GM23248 (cell line): ENCODE measurements around the gene CDK5RAP3. TPM values are rescaled to one million over a fixed set of nuclear protein-coding genes. Genes with fewer than 3 reads are reported as not detected.
A peak's percentile ranks its signal among the peaks of the same experiment; 100 is the strongest.

Experiments
- DNase-seq: peaks from one replicate; pipeline ENCODE4 v3.0.0-alpha.2; 2015
- H2AFZ ChIP-seq: fragments of 200-600 bp; sonication (generic); 2 replicates; pipeline ENCODE4 v1.6.1; 2016; ENCODE audit warnings: antibody characterized with exemption
- H3F3A ChIP-seq: fragments of 200-600 bp; sonication (generic); 2 replicates; pipeline ENCODE4 v1.6.1; 2016; ENCODE audit warnings: mild to moderate bottlenecking, antibody characterized with exemption, mixed run types; ENCODE audit not compliant: insufficient read depth
- H3K27ac ChIP-seq: fragments of 200-600 bp; sonication (generic); 2 replicates; pipeline ENCODE4 v1.5.1; 2016; ENCODE audit warnings: mild to moderate bottlenecking
- H3K27me3 ChIP-seq: fragments of 200-600 bp; sonication (generic); replicated peaks from 2 replicates; pipeline ENCODE4 v1.6.1; 2016; ENCODE audit warnings: mild to moderate bottlenecking; ENCODE audit not compliant: insufficient read depth
- H3K36me3 ChIP-seq: fragments of 200-600 bp; sonication (generic); 2 replicates; pipeline ENCODE4 v1.6.1; 2016; ENCODE audit warnings: low read depth, mild to moderate bottlenecking
- H3K4me1 ChIP-seq: fragments of 200-600 bp; sonication (generic); 2 replicates; pipeline ENCODE4 v1.6.1; 2016; ENCODE audit warnings: mild to moderate bottlenecking; ENCODE audit not compliant: insufficient read depth
- H3K4me2 ChIP-seq: fragments of 200-600 bp; sonication (generic); one replicate; pipeline ENCODE4 v1.6.1; 2016; ENCODE audit warnings: mild to moderate bottlenecking; ENCODE audit not compliant: unreplicated experiment
- H3K4me3 ChIP-seq: fragments of 200-600 bp; sonication (generic); 2 replicates; pipeline ENCODE4 v1.5.1; 2016; ENCODE audit warnings: mild to moderate bottlenecking
- H3K79me2 ChIP-seq: fragments of 200-600 bp; sonication (generic); 2 replicates; pipeline ENCODE4 v1.6.1; 2016; ENCODE audit warnings: mild to moderate bottlenecking; ENCODE audit not compliant: insufficient read depth
- H3K9ac ChIP-seq: fragments of 200-600 bp; sonication (generic); 2 replicates; pipeline ENCODE4 v1.6.1; 2016; ENCODE audit warnings: mild to moderate bottlenecking
- H3K9me2 ChIP-seq: fragments of 200-600 bp; sonication (generic); 2 replicates; pipeline ENCODE4 v1.6.1; 2016; ENCODE audit warnings: mixed run types, mild to moderate bottlenecking, moderate library complexity; ENCODE audit not compliant: insufficient read depth
- H3K9me3 ChIP-seq: fragments of 200-600 bp; sonication (generic); one replicate; pipeline ENCODE4 v1.6.1; 2017; ENCODE audit warnings: low read depth
- H4K20me1 ChIP-seq: fragments of 200-600 bp; sonication (generic); 2 replicates; pipeline ENCODE4 v1.6.0; 2016; ENCODE audit not compliant: insufficient read depth
- EZH2 ChIP-seq: fragments of 200-600 bp; sonication (generic); IDR thresholded peaks from 2 replicates; pipeline ENCODE4 v1.6.1; 2018; ENCODE audit warnings: antibody characterized with exemption, mild to moderate bottlenecking; ENCODE audit not compliant: insufficient read depth, poor library complexity, severe bottlenecking
- EZH2phosphoT487 ChIP-seq: fragments of 200-600 bp; sonication (generic); IDR thresholded peaks from 2 replicates; pipeline ENCODE4 v1.6.1; 2018; ENCODE audit warnings: antibody characterized with exemption, moderate library complexity, mild to moderate bottlenecking, low read depth; ENCODE audit not compliant: insufficient read depth
- WGBS, 2 experiments: methylation state at CpG; one replicate each; pipeline ENCODE4 v1.1.6; 2015 to 2017; ENCODE audit warnings: low lambda C conversion rate in 2 of 2, low coverage in 1 of 2; ENCODE audit errors: missing lambda C conversion rate in 2 of 2; 5-methylcytosine and 5-hydroxymethylcytosine counted together
- in situ Hi-C: fragments of 300-500 bp; cut with MboI; formaldehyde crosslinking; loops from 2 replicates; pipeline ENCODE4 v1.15.0; 2020
- polyA plus RNA-seq: library from polyadenylated mRNA; unstranded; fragments of >200 nt; fragmentation: Nextera tagmentation; extraction: Ambion mirVana; gene quantifications from 2 replicates; pipeline ENCODE4 v1.2.1, GENCODE V29; 2016
- total RNA-seq: library from RNA; depleted of rRNA; stranded (reverse); fragments of >200 nt; shearing (Covaris generic); gene quantifications from 2 replicates; pipeline ENCODE4 v1.2.3, GENCODE V29; 2014

CDK5RAP3 gene
- total and polyA plus RNA-seq, 2 experiments from 2014 or later = 61.7 to 92.2 TPM

DNA sequence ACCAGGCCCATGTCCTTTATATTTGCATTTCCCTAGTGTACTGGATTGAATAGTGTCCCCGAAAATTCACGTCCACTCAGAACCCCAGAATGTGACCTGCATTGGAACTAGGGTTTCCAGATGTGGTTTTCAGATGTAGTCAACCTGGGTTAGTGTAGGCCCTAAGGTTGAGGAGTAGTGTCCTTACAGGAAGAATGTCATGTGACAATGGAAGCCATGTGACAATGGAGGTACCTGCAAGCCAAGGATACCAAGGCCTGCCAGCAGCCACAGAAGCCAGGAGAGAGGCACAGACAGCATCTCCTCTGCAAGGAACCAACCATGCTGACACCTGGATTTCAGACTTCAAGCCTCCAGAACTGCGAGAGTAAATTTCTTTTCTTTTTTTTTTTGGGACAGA is 8.0 kb upstream of the CDK5RAP3 start:
- Histone ChIP-seq H3K4me3 (no peak overlapping the region), H3K79me2 (no peaks in the 10 kb centered on the region), H4K20me1 (no peaks in the 10 kb centered on the region), H3K36me3 (no peaks in the 10 kb centered on the region), H2AFZ (no peak overlapping the region), H3F3A (peaks cover 10% of the 10 kb centered on the region; the same call in 1 of the 2 replicates), H3K4me2 (no peak overlapping the region), H3K9ac (no peak overlapping the region), H3K9me3 (no peaks in the 10 kb centered on the region), H3K27me3 (no peaks in the 10 kb centered on the region), H3K27ac (no peak overlapping the region), H3K9me2 (no peaks in the 10 kb centered on the region), H3K4me1 (peaks cover 12% of the 10 kb centered on the region)
- WGBS, 2 experiments = 81 to 88% methylated on average over 3 of the region's 3 CpGs
- in situ Hi-C loops = no loop called here
- no peak for DNase-seq
- TF ChIP-seq EZH2 (no peak), EZH2phosphoT487 (no peak)

DNA sequence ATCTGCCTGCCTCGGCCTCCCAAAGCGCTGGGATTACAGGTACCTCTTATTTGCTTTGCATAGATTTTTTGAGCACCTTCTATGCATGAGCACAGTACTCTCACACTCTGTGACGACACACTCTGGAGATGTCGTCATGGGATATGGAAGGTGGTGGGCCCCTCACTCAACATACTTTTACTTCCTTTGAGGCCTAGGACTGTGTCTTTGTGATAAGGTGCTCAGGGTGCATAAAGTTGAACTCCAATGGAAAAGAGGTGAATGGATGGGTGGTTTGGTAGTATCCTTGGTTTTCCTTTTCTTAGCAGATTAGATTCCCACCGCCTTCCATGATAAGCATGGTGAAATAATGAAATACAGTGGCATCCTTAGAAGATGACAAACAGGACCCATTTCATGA is 6.1 kb upstream of the CDK5RAP3 start:
- Histone ChIP-seq H3F3A (peaks cover 15% of the 10 kb centered on the region; the same call in 1 of the 2 replicates), H2AFZ (no peak overlapping the region), H3K9ac (no peak overlapping the region), H3K9me2 (no peaks in the 10 kb centered on the region), H3K9me3 (no peaks in the 10 kb centered on the region), H3K4me1 (peaks cover 19% of the 10 kb centered on the region), H3K27ac (no peak overlapping the region), H3K4me2 (no peak overlapping the region), H3K36me3 (no peaks in the 10 kb centered on the region), H3K79me2 (no peaks in the 10 kb centered on the region), H3K27me3 (no peaks in the 10 kb centered on the region), H3K4me3 (no peak overlapping the region), H4K20me1 (no peaks in the 10 kb centered on the region)
- no peak for DNase-seq
- WGBS, 2 experiments = 83 to 84% methylated on average over 5 of the region's 5 CpGs
- in situ Hi-C loops = no loop called here
- TF ChIP-seq EZH2phosphoT487 (no peak), EZH2 (no peak)

DNA sequence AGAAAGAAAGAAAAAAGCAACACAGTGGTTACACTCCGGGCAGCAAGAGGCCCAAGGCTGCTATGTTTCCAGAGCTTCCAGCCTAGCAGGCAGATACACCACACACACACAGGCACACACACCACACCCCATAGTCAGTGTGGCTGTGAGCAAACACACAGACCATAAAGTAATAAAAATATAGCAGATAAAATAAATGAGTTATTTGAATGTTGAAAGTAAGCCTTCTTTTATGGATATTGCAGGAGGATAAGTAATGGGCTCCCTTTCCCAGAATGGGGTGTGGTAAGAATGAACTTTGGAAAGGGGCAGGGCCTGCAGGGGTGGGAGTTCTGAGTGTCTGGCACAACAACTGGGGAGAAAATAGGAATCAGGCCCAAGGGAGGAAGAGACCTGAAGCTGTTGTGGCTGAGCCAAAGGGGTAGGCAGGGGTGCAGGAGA is 4.8 kb upstream of the CDK5RAP3 start:
- peaks cover 19% of the 10 kb centered on the region for H3K4me1 ChIP-seq
- no peaks in the 10 kb centered on the region for H3K9me3 ChIP-seq
- H3K4me3 ChIP-seq = no peak overlapping the region
- H3K4me2 ChIP-seq = no peak overlapping the region
- in situ Hi-C loops = no loop called here
- no peaks in the 10 kb centered on the region for H4K20me1 ChIP-seq
- H3K9me2 ChIP-seq = no peaks in the 10 kb centered on the region
- peak; percentile 13 for DNase-seq
- H3F3A ChIP-seq = peaks cover 15% of the 10 kb centered on the region; the same call in 1 of the 2 replicates
- no peak overlapping the region for H3K9ac ChIP-seq
- H3K36me3 ChIP-seq = no peaks in the 10 kb centered on the region
- 11 to 25% methylated on average over 1 of the region's 1 CpG for WGBS, 2 experiments
- H3K27ac ChIP-seq = no peak overlapping the region
- no peak for TF ChIP-seq EZH2phosphoT487
- no peak for TF ChIP-seq EZH2
- H3K27me3 ChIP-seq = no peaks in the 10 kb centered on the region
- no peak overlapping the region for H2AFZ ChIP-seq
- no peaks in the 10 kb centered on the region for H3K79me2 ChIP-seq

DNA sequence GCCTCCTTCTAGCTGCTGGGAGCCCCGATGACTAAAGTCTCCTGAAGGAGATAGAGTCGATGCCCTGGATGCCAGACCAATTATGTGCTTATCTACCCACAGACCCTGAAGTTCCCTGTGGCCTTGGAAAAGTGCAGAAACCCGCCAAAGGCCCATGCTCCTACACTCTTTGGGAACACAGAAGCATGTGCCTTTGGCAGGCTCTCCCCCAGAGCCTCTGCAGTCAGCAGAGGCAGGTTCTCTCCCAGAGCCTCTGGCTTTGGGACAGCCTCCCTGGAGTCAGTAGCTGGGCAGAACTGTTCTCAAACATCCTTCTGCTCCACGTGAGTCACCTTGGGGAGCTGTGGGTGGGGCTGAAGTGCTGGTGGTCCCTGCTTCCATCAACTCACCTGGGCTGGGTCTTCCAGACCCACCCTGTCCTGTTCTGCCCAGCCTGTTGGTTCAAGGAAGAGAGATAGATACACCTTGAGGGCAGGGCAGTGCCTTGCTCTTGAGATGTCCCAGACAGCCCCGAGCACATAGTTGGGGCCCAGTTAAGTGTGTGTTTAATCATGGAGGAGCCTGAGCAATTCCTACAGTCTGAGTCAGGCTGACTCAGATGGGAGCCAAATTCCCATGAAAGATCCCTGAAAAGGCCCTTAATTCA is 3.2 kb upstream of the CDK5RAP3 start:
- in situ Hi-C loops = no loop called here
- peak overlapping the region; percentile 77 for H2AFZ ChIP-seq
- H4K20me1 ChIP-seq = no peaks in the 10 kb centered on the region
- H3K4me2 ChIP-seq = peak overlapping the region; percentile 29
- peaks cover 27% of the 10 kb centered on the region for H3K4me1 ChIP-seq
- no peaks in the 10 kb centered on the region for H3K27me3 ChIP-seq
- H3F3A ChIP-seq = peaks cover 15% of the 10 kb centered on the region; the same call in 1 of the 2 replicates
- H3K9me2 ChIP-seq = no peaks in the 10 kb centered on the region
- H3K9me3 ChIP-seq = no peaks in the 10 kb centered on the region
- TF ChIP-seq EZH2phosphoT487 (no peak), EZH2 (no peak)
- H3K79me2 ChIP-seq = peaks cover 15% of the 10 kb centered on the region
- peak overlapping the region; percentile 20; the same call in 1 of the 2 replicates for H3K9ac ChIP-seq
- WGBS, 2 experiments = 21% methylated on average over 5 of the region's 5 CpGs
- no peak overlapping the region for H3K4me3 ChIP-seq
- peak; percentile 92 for DNase-seq
- H3K27ac ChIP-seq = peak overlapping the region; percentile 90
- H3K36me3 ChIP-seq = no peaks in the 10 kb centered on the region
